K562 (cell line): ENCODE results near the gene HCAR3. TPM values are rescaled to one million over a fixed set of nuclear protein-coding genes. Genes with fewer than 3 reads are reported as not detected.
"Not testable (repeated sequence)": the region's sequence is repeated elsewhere in the genome, so short reads cannot be mapped to it uniquely, and the experiment has no call there.

Experiments
- ATAC-seq: fragments of 200-7000 bp; cut with Tn5 transposase; 3 replicates; pipeline ENCODE4 v1.9.1; 2020; ENCODE audit warnings: moderate library complexity
- BruUV-seq: library from RNA; stranded (reverse); fragments of 400-500 nt; replicated peaks from 2 replicates; lab custom pipeline; 2021; lab: Mats Ljungman, UMichigan
- CTCF ChIA-PET: fragments of 300-600 bp; formaldehyde crosslinking; extraction: SDS; loops from one replicate; lab custom pipeline; 2021; ENCODE audit warnings: low intra/inter-chr PET ratio; lab: Yijun Ruan, JAX
- POLR2A ChIA-PET: fragments of 300-600, 350-650 bp; sonication (Branson Sonifier 250); formaldehyde crosslinking; extraction: SDS; loops from one replicate; lab custom pipeline; 2021; ENCODE audit warnings: antibody characterized with exemption, inconsistent platforms; lab: Yijun Ruan, JAX
- DNase-seq, 4 experiments: peaks; one replicate each; pipeline versions ENCODE4 v3.0.0 to v3.0.0-alpha.2; 2011 to 2018; ENCODE audit warnings: low spot score in 3 of 4, mixed read lengths in 3 of 4; ENCODE audit errors: extremely low read depth in 1 of 4
- FAIRE-seq: peaks from 2 replicates; lab custom pipeline; 2011; peaks lifted over from hg19 to GRCh38; lab: Jason Lieb, UNC
- H2AFZ ChIP-seq: 2 replicates; pipeline ENCODE4 v1.6.0; 2011; ENCODE audit warnings: low read depth, low read length, control low read depth, inconsistent platforms
- H3K27ac ChIP-seq: fragments of 200-600 bp; 3 replicates; pipeline ENCODE4 v1.8.0; 2011; ENCODE audit warnings: low read depth, mild to moderate bottlenecking, control low read depth, inconsistent platforms, low read length, moderate library complexity, mixed read lengths; ENCODE audit errors: extremely low read depth
- H3K27me3 ChIP-seq, 2 experiments: fragments of 300-600 bp in 1 of 2; 2 replicates in 1 of 2; 3 replicates in 1 of 2; pipeline versions ENCODE4 v1.6.0 to v1.8.0; 2011; ENCODE audit warnings: inconsistent platforms in 2 of 2, low read length in 2 of 2, mild to moderate bottlenecking in 1 of 2, mixed read lengths in 1 of 2, moderate library complexity in 1 of 2; ENCODE audit not compliant: control insufficient read depth in 2 of 2, insufficient read depth in 2 of 2
- H3K36me3 ChIP-seq: fragments of 300-600 bp; 3 replicates; pipeline ENCODE4 v1.8.0; 2011; ENCODE audit warnings: mild to moderate bottlenecking, low read length, inconsistent platforms; ENCODE audit not compliant: control insufficient read depth, insufficient read depth
- H3K4me1 ChIP-seq, 2 experiments: fragments of 200-600 bp in 1 of 2; replicated peaks in 1 of 2; 2 replicates in 1 of 2; 3 replicates in 1 of 2; pipeline versions ENCODE4 v1.5.1 to v1.8.0; 2011; ENCODE audit warnings: inconsistent platforms in 2 of 2, low read length in 2 of 2, mild to moderate bottlenecking in 1 of 2, mixed read lengths in 1 of 2, moderate library complexity in 1 of 2; ENCODE audit not compliant: control insufficient read depth in 2 of 2, insufficient read depth in 2 of 2
- H3K4me2 ChIP-seq: 2 replicates; pipeline ENCODE4 v1.6.1; 2011; ENCODE audit warnings: low read length, control low read depth, inconsistent platforms, mixed read lengths; ENCODE audit not compliant: insufficient read depth
- H3K4me3 ChIP-seq: fragments of 200-600 bp; sonication (generic), shearing (Covaris generic); 2 replicates; pipeline ENCODE4 v1.5.1; 2016; ENCODE audit warnings: control low read depth, inconsistent platforms
- H3K79me2 ChIP-seq: fragments of 200-600 bp; 3 replicates; pipeline ENCODE4 v1.8.0; 2011; ENCODE audit warnings: low read length, inconsistent platforms; ENCODE audit not compliant: control insufficient read depth, insufficient read depth
- H3K9ac ChIP-seq, 2 experiments: 2 replicates each; pipeline versions ENCODE4 v1.6.0 to v1.6.1; 2011; ENCODE audit warnings: low read depth in 2 of 2, low read length in 2 of 2, control low read depth in 1 of 2, inconsistent platforms in 1 of 2, mild to moderate bottlenecking in 1 of 2, mixed read lengths in 1 of 2; ENCODE audit not compliant: insufficient read depth in 1 of 2
- H3K9me1 ChIP-seq: one replicate; pipeline ENCODE4 v1.6.0; 2011; ENCODE audit warnings: inconsistent platforms, mild to moderate bottlenecking, low read length, moderate library complexity; ENCODE audit not compliant: control insufficient read depth, insufficient read depth
- H3K9me3 ChIP-seq: replicated peaks from 2 replicates; pipeline ENCODE4 v1.5.1; 2011; ENCODE audit warnings: low read depth, low read length, inconsistent platforms; ENCODE audit not compliant: control insufficient read depth, insufficient read depth
- H4K20me1 ChIP-seq: replicated peaks from 2 replicates; pipeline ENCODE4 v1.6.1; 2011; ENCODE audit warnings: low read length, inconsistent platforms, mixed read lengths; ENCODE audit not compliant: control insufficient read depth, insufficient read depth
- NFYB ChIP-seq: IDR thresholded peaks from 2 replicates; pipeline ENCODE4 v1.6.1; 2011; ENCODE audit warnings: mild to moderate bottlenecking, moderate library complexity; ENCODE audit not compliant: insufficient read length; ENCODE audit errors: extremely low read depth
- WGBS: fragments of 100-300 bp; shearing (Covaris generic); methylation state at CpG from one replicate; pipeline ENCODE4 v1.1.6; 2016; ENCODE audit warnings: low coverage, mixed read lengths; ENCODE audit not compliant: insufficient coverage; ENCODE audit errors: missing lambda C conversion rate; 5-methylcytosine and 5-hydroxymethylcytosine counted together
- in situ Hi-C: fragments of 300-500 bp; cut with MboI; formaldehyde crosslinking; loops from 4 replicates; pipeline ENCODE4 v1.15.0; 2018; ENCODE audit warnings: inconsistent platforms, mixed read lengths
- intact Hi-C: fragments of 100-400 bp; cut with micrococcal nuclease; formaldehyde crosslinking; loops from 2 replicates; pipeline ENCODE4 v1.14.2; 2022
- polyA plus RNA-seq, 8 experiments: library from polyadenylated mRNA; depleted of rRNA in 4 of 8; stranded (reverse) in 5 of 8; unstranded in 3 of 8; fragments of >200 nt; fragmentation: Nextera tagmentation in 2 of 8; fragmentation: Illumina TruSeq in 1 of 8; extraction: Ambion mirVana in 2 of 8; extraction: Trizol in 1 of 8; gene quantifications; 2 replicates each; pipeline versions ENCODE4 v1.2.1 to v1.2.3, GENCODE V29; 2011 to 2014; ENCODE audit warnings: inconsistent platforms in 1 of 8, missing spikeins in 1 of 8
- total RNA-seq, 7 experiments: library from RNA; depleted of rRNA in 6 of 7; stranded (reverse); fragments of >200 nt in 6 of 7; fragmentation: Illumina TruSeq in 2 of 7; extraction: Trizol in 2 of 7; gene quantifications; 2 replicates each; pipeline versions ENCODE4 v1.2.1 to v1.2.3, GENCODE V29; 2011 to 2021; ENCODE audit warnings: low replicate concordance in 1 of 7
- TF ChIP-seq, protein P1 (sequence below): sonication (generic); formaldehyde crosslinking; IDR thresholded peaks from 2 replicates; pipeline ENCODE4 v1.8.1; 2023; ENCODE audit warnings: mild to moderate bottlenecking, missing genetic modification reagents

Gene HCAR3
- total and polyA plus RNA-seq, 9 of the 15 experiments (the other 6 are each of a cell fraction or from before 2014, with no cell fraction given), result not detected

DNA sequence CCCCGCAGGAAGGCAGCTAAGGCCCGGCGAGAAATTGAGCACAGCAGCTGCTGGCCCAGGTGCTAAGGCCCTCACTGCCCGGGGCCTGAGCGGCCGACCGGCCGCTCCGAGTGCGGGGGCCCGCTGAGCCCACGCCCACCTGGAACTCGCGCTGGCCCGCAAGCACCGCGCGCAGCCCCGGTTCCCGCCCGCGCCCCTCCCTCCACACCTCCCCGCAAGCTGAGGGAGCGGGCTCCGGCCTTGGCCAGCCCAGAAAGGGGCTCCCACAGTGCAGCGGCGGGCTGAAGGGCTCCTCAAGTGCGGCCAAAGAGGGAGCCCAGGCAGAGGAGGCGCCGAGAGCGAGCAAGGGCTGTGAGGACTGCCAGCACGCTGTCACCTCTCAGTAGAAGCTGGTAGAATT is 39.8 kb downstream of the HCAR3 start:
- H3K9ac ChIP-seq, H3K27ac ChIP-seq, H2AFZ ChIP-seq, in situ Hi-C loops, ATAC-seq, H3K4me2 ChIP-seq, BruUV-seq, H3K9me1 ChIP-seq, H3K4me1 ChIP-seq, H4K20me1 ChIP-seq, H3K4me3 ChIP-seq, intact Hi-C loops, H3K79me2 ChIP-seq, H3K36me3 ChIP-seq, DNase-seq, H3K9me3 ChIP-seq, CTCF ChIA-PET, FAIRE-seq: not testable (repeated sequence)
- TF ChIP-seq, protein P1, sequence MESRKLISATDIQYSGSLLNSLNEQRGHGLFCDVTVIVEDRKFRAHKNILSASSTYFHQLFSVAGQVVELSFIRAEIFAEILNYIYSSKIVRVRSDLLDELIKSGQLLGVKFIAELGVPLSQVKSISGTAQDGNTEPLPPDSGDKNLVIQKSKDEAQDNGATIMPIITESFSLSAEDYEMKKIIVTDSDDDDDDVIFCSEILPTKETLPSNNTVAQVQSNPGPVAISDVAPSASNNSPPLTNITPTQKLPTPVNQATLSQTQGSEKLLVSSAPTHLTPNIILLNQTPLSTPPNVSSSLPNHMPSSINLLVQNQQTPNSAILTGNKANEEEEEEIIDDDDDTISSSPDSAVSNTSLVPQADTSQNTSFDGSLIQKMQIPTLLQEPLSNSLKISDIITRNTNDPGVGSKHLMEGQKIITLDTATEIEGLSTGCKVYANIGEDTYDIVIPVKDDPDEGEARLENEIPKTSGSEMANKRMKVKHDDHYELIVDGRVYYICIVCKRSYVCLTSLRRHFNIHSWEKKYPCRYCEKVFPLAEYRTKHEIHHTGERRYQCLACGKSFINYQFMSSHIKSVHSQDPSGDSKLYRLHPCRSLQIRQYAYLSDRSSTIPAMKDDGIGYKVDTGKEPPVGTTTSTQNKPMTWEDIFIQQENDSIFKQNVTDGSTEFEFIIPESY (CRISPR knock-in tag), result peak; percentile 19; the same call in 1 of the 2 replicates
- H3K27me3 ChIP-seq, result peaks cover 0 to 30% of the 10 kb centered on the region in 2 experiments; a peak in 2 of 5 replicates
- WGBS, result 36% methylated on average over 5 of the region's 32 CpGs
- POLR2A ChIA-PET, result interaction anchor here (0.6 kb wide), 1 partner anchor 14 kb away, joined by 3 read pairs; no protein-coding TSS in a partner anchor

DNA sequence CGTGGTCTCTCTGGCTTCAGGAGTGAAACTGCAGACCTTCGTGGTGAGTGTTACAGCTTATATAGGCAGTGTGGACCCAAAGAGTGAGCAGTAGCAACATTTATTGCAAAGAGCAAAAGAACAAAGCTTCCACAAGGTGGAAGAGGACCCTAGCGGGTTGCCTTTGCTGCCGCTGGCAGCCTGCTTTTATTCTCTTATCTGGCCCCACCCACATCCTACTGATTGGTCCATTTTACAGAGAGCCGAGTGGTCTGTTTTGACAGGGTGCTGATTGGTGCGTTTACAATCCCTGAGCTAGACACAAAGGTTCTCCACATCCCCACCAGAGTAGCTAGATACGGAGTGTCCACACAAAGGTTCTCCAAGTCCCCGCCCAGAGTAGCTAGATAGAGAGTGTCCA is 40.6 kb downstream of the HCAR3 start:
- DNase-seq, CTCF ChIA-PET, intact Hi-C loops, H3K9me3 ChIP-seq, H3K36me3 ChIP-seq, H3K4me1 ChIP-seq, BruUV-seq, H3K79me2 ChIP-seq, H4K20me1 ChIP-seq, ATAC-seq, H3K9ac ChIP-seq, H3K4me2 ChIP-seq: not testable (repeated sequence)
- 40% methylated on average over 7 of the region's 8 CpGs for WGBS
- peaks cover 0 to 23% of the 10 kb centered on the region in 2 experiments; a peak in 2 of 5 replicates for H3K27me3 ChIP-seq
- TF ChIP-seq, protein P1 (CRISPR knock-in tag), result peak; percentile 66
- peak; percentile 57 for TF ChIP-seq NFYB
- TF ChIP-seq, all 486 proteins: peak for 2; not testable (repeated sequence) for 484
- POLR2A ChIA-PET, result interaction anchor here (0.6 kb wide), 1 partner anchor 15 kb away, joined by 3 read pairs; no protein-coding TSS in a partner anchor
- H3K4me3 ChIP-seq, in situ Hi-C loops, H3K9me1 ChIP-seq, H3K27ac ChIP-seq, FAIRE-seq, H2AFZ ChIP-seq: not testable (repeated sequence)
